ENCODE data around the gene TDRD12. TPM values are rescaled to one million over a fixed set of nuclear protein-coding genes. Genes with fewer than 3 reads are reported as not detected.
A peak's percentile ranks its signal among the peaks of the same experiment; 100 is the strongest.

The TDRD12 gene
- total RNA-seq, 4 donors from 2014 or later = 0.16 to 1.3 (median 0.73) TPM

DNA sequence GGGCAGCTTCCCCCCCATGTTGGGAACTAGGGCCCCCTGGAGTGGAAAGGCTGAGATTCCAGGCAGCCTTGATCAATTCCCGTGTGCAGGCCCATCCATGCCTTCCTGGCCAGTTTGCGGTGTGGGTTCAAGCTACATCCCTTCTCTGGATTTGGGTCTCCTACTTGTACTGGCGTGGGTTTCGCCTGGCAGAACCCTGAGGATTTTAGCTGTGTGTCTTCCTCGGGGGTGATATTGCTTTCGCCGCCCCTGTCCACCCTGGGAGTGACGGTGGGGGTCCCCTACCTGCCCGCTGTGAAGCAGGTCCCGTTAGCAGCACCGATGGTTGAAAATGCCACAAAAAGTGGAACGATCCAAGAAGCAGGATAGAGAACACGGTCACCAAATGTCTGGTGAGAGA, 138.6 kb downstream of the TDRD12 start:
- H3K4me3 ChIP-seq (ENCODE audit: low read depth, poor library complexity, severe bottlenecking) = no peak overlapping the region
- DNase-seq (ENCODE audit: low spot score in 2 of 2) = peak in 1 of 2 donors; percentile 23
- WGBS, 2 donors = 89 to 90% methylated on average over 13 of the region's 13 CpGs
- TF ChIP-seq, protein P1, sequence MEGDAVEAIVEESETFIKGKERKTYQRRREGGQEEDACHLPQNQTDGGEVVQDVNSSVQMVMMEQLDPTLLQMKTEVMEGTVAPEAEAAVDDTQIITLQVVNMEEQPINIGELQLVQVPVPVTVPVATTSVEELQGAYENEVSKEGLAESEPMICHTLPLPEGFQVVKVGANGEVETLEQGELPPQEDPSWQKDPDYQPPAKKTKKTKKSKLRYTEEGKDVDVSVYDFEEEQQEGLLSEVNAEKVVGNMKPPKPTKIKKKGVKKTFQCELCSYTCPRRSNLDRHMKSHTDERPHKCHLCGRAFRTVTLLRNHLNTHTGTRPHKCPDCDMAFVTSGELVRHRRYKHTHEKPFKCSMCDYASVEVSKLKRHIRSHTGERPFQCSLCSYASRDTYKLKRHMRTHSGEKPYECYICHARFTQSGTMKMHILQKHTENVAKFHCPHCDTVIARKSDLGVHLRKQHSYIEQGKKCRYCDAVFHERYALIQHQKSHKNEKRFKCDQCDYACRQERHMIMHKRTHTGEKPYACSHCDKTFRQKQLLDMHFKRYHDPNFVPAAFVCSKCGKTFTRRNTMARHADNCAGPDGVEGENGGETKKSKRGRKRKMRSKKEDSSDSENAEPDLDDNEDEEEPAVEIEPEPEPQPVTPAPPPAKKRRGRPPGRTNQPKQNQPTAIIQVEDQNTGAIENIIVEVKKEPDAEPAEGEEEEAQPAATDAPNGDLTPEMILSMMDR (IDR thresholded peaks at IDR 0.05) = no peak
- TF ChIP-seq POLR2A (IDR thresholded peaks at IDR 0.05) = no peak
- intact Hi-C loops (cut with DNase I; ENCODE audit: low total_unique reads) = no loop called here

GRCh38 chr19:32858559-32858958, 139.0 kb downstream of the TDRD12 start:
- intact Hi-C loops (cut with DNase I; ENCODE audit: low total_unique reads) = no loop called here
- WGBS, 2 donors = 88 to 96% methylated on average over 10 of the region's 10 CpGs

GRCh38 chr19:32859591-32859990, 140.0 kb downstream of the TDRD12 start:
- H3K4me3 ChIP-seq (ENCODE audit: low read depth, poor library complexity, severe bottlenecking) = no peak overlapping the region
- TF ChIP-seq, protein P1 (IDR thresholded peaks at IDR 0.05) = no peak
- DNase-seq (ENCODE audit: low spot score in 2 of 2) = peak in 1 of 2 donors; percentile 80
- WGBS, 2 donors = 95 to 97% methylated on average over 18 to 19 of the region's 19 CpGs
- intact Hi-C loops (cut with DNase I; ENCODE audit: low total_unique reads) = no loop called here

More at GRCh38 chr19:32858559-32858958, 139.0 kb downstream of the TDRD12 start:
- DNase-seq (ENCODE audit: low spot score in 2 of 2) = peak in 1 of 2 donors; percentile 37
- H3K4me3 ChIP-seq (ENCODE audit: low read depth, poor library complexity, severe bottlenecking) = no peak overlapping the region
- TF ChIP-seq, protein P1 (IDR thresholded peaks at IDR 0.05) = no peak
- no peak for TF ChIP-seq POLR2A (IDR thresholded peaks at IDR 0.05)

GRCh38 chr19:32861596-32861995, 142.0 kb downstream of the TDRD12 start:
- no peak overlapping the region for H3K4me3 ChIP-seq (ENCODE audit: low read depth, poor library complexity, severe bottlenecking)
- no peak for TF ChIP-seq POLR2A (IDR thresholded peaks at IDR 0.05)
- TF ChIP-seq, protein P1 (IDR thresholded peaks at IDR 0.05) = no peak
- peak in 1 of 2 donors; percentile 18 for DNase-seq (ENCODE audit: low spot score in 2 of 2)
- WGBS, 2 donors = 96 to 99% methylated on average over 3 of the region's 3 CpGs
- intact Hi-C loops (cut with DNase I; ENCODE audit: low total_unique reads) = no loop called here

- DNase-seq (ENCODE audit: low spot score in 2 of 2) = peak in 1 of 2 donors; percentile 56
- TF ChIP-seq, protein P1 (IDR thresholded peaks at IDR 0.05) = no peak
- TF ChIP-seq POLR2A (IDR thresholded peaks at IDR 0.05) = no peak
- intact Hi-C loops (cut with DNase I; ENCODE audit: low total_unique reads) = no loop called here
- 91% methylated on average over 19 of the region's 19 CpGs for WGBS, 2 donors
- no peak overlapping the region for H3K4me3 ChIP-seq (ENCODE audit: low read depth, poor library complexity, severe bottlenecking)
Observed at GRCh38 chr19:32862173-32862572, 142.6 kb downstream of the TDRD12 start.

DNA sequence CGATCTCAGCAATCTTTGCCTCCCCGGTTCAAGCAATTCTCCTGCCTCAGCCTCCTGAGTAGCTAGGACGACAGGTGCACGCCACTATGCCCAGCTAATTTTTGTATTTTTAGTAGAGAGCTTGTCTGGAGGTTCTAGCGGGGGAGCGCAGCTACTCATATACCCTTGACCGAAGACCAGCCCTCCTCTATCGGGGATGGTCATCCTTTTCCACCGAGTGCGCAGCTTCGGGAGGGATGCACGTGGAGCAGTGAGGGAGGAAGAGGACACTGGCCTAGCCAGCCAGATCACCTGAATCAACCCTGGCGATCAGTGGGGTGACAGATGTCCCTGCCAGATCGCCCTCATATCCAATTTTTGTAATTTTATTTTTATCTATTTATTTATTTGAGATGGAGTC, 143.2 kb downstream of the TDRD12 start:
- H3K4me3 ChIP-seq (ENCODE audit: low read depth, poor library complexity, severe bottlenecking) = no peak overlapping the region
- WGBS, 2 donors = 94 to 97% methylated on average over 14 of the region's 14 CpGs
- TF ChIP-seq, protein P1 (IDR thresholded peaks at IDR 0.05) = no peak
- no peak for TF ChIP-seq POLR2A (IDR thresholded peaks at IDR 0.05)
- DNase-seq (ENCODE audit: low spot score in 2 of 2) = peak in 1 of 2 donors; percentile 37
- intact Hi-C loops (cut with DNase I; ENCODE audit: low total_unique reads) = no loop called here

Measured in lower leg skin (tissue), 4 donors.